GM10248 (cell line): Measurements from ENCODE around the gene SEC14L5.
"Not testable (repeated sequence)": the region's sequence is repeated elsewhere in the genome, so short reads cannot be mapped to it uniquely, and the experiment has no call there.

Experiments used
- CTCF ChIA-PET: fragments of 300-600 bp; sonication (Branson Sonifier 250); formaldehyde crosslinking; extraction: SDS; loops from one replicate; lab custom pipeline; 2021; ENCODE audit warnings: antibody characterized with exemption; lab: Yijun Ruan, JAX
- POLR2A ChIA-PET: fragments of 350-650 bp; sonication (Branson Sonifier 250); formaldehyde crosslinking; extraction: SDS; loops from one replicate; lab custom pipeline; 2020; ENCODE audit warnings: antibody characterized with exemption; lab: Yijun Ruan, JAX
- DNase-seq: peaks from one replicate; pipeline ENCODE4 v3.0.0; 2012; ENCODE audit errors: extremely low spot score
- TF ChIP-seq, protein P1 (sequence below): IDR thresholded peaks from 2 replicates; pipeline ENCODE4 v1.5.1; 2012; ENCODE audit warnings: mild to moderate bottlenecking, low read depth; ENCODE audit errors: extremely low read depth, missing control alignments, control extremely low read depth

The SEC14L5 gene

DNA sequence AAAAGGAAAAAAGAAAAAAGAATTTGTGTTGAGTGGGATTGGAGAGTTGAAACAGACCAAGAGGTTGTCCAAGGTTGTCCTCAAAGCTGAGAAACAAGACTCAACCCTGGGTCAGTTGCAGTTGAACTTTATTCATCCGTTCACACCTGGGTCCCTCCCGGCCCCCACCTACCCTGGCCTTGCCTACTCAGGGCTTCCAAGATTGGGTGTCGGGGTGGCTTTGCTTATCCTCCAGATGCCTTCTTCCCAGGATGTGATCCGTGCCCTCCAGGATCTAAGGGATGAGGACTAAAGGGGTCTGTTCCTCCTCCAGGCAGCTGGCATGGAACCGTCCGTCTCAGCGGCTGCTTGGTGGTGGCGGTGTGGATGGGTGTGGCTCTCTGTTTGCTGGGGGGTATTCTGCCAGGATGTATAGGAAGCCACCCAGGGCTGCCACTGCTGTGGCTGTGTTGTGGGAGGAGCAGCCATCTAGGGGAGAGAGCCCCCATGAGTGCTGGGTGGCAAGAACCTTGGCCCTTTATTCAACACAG lies 85.9 kb downstream of the SEC14L5 start:
- TF ChIP-seq, protein P1, sequence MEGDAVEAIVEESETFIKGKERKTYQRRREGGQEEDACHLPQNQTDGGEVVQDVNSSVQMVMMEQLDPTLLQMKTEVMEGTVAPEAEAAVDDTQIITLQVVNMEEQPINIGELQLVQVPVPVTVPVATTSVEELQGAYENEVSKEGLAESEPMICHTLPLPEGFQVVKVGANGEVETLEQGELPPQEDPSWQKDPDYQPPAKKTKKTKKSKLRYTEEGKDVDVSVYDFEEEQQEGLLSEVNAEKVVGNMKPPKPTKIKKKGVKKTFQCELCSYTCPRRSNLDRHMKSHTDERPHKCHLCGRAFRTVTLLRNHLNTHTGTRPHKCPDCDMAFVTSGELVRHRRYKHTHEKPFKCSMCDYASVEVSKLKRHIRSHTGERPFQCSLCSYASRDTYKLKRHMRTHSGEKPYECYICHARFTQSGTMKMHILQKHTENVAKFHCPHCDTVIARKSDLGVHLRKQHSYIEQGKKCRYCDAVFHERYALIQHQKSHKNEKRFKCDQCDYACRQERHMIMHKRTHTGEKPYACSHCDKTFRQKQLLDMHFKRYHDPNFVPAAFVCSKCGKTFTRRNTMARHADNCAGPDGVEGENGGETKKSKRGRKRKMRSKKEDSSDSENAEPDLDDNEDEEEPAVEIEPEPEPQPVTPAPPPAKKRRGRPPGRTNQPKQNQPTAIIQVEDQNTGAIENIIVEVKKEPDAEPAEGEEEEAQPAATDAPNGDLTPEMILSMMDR = no peak
- DNase-seq = no peak
- POLR2A ChIA-PET = no interaction called here
- CTCF ChIA-PET = interaction anchor here (1.0 to 1.8 kb wide), 2 partner anchors 14 to 48 kb away, joined by 3 to 4 read pairs; no protein-coding TSS in a partner anchor

DNA sequence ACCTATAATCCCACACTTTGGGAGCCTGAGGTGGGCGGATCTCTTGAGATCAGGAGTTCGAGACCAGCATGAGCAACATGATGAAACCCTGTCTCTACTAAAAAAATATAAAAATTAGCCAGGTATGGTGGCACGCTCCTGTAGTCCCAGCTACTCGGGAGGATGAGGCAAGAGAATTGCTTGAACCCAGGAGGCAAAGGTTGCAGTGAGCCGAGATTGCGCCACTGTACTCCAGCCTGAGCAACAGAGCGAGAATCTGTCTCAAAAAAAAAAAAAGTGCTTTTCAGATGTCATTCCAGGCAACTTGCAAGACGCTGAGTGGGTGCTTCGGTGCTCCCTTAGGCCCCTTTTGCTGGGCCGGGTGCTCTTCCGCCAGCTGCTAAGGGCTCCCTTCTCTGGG lies 86.5 kb downstream of the SEC14L5 start:
- CTCF ChIA-PET = interaction anchor here (1.8 kb wide), 1 partner anchor 48 kb away, joined by 4 read pairs; no protein-coding TSS in a partner anchor
- DNase-seq, POLR2A ChIA-PET: not testable (repeated sequence)

DNA sequence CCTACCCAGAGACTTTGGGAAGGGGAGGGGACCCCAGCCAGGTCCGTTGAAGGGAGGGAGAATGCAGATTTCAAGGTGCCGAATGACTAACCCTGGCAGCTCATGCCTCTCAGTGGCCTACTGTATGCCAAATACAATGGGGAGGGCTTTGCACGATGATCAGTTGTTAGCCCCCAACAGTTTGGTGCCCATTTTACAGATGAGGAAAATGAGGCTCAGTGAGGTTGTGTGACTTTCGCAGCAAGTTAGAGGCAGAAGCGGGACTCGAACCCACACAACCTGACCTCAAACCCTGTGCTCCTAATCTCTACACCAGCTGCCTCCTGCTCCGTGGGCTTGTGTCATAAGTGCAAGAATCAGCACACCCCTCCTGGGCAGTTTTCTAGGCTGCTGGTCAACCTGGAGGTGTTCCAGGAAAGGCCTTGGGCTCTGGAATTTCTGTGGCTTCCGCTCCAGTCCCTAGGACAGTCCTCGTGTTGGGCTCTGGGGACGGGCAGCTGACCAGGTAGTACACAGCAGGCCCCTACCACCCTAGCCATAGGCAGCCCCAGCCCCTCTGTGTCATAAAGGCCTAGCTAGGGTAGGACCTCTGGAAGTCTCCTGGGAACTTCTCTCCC lies 87.5 kb downstream of the SEC14L5 start:
- POLR2A ChIA-PET = no interaction called here
- CTCF ChIA-PET = interaction anchor here (1.2 to 1.7 kb wide), 2 partner anchors 10 to 18 kb away, joined by 3 to 6 read pairs; no protein-coding TSS in a partner anchor

DNA sequence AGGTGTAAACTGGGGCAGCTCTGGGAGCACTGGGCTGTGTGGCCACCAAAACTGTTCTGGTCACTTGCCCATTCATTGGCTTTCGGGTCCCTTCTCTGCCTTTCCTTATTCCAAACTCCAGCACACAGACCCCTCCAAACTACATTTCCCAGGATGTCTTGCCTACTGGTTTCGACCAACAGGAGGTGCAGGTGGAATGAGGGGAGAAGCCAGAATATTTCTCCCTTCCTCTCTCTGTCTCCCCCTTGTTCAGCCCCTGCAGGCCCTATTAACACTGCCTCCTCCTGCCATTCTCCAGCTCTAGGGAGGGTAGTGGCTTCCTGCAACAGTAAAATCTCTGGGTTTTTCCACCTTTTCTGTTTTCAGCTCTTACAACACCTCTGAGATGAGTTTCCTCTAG lies 88.8 kb downstream of the SEC14L5 start:
- ChIA-PET CTCF (no interaction called here), POLR2A (no interaction called here)
- TF ChIP-seq, protein P1 = no peak
- DNase-seq = no peak

More for the DNA sequence above, 87.5 kb downstream of the SEC14L5 start:
- DNase-seq = no peak
- TF ChIP-seq, protein P1 = no peak

DNA sequence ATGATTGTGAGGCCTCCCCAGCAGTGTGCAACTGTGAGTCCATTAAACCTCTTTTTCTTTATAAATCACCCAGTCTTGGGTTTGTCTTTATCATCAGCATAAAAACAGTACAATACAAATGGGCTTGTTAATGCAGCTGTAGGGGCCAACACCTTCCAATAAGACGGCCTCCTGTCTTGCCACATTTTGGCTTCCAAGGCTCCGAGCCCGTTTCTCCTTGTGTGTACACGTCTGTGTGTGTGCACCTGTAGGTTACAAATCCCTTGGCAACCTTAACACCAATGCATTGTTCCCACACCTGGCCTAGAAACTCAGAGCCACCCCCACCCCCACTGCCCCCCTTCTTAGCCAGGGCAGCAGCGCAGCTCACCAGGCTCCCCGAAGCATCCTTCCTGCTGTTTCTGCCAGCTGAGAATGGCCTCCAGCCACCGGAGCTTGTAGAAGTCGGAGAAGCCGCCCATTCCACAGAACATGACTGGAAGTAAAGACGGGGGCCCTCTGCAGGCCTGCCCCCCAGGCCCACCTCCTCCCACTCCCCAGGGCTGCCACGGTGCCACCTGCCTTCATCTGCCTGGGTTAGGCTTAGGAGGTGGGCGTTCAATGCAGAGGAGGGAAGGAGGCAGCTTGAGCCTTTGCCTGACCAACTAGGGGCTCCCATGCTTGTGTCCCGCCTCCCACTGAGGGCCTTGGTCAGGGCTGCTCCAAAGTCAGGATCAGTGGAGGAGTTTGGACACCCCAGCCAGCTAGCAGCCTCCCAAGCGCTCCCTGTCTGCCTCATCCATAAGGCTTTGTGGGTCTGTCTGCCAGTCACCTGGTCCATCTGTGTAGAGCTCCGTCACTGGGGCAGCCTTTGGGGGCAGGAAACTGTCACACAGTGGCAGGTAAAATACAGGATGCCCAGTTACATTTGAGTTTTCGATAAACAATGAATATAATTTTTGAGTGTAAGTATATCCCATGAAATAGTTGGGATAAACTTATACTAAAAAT lies 97.0 kb downstream of the SEC14L5 start:
- CTCF ChIA-PET = interaction anchor here (1.6 to 2.4 kb wide), 8 partner anchors 9 to 38 kb away, joined by 4 to 8 read pairs (median 6); partner anchors contain the start of genes C16orf89 and NAGPA
- TF ChIP-seq, protein P1 = no peak
- no peak for DNase-seq
- POLR2A ChIA-PET = no interaction called here

DNA sequence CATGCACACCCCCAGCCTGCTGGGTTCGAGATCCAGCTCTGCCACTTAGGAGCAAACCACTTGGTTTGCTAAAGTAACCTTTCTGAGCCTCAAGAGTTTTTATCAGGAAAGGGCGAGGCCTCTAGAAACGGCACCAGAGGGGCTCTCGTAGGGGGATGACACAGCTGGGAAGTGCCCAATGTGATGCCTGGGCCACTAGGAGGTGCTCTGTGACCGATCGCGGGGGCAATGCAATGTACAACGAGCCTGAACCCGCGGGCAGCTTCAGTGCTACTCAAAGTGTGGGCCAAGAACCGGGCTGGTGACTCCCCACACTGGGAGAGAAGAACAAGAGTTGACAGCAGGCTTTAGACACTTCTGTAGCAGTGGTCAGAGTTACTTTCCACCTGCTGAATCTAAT lies 98.2 kb downstream of the SEC14L5 start:
- CTCF ChIA-PET = interaction anchor here (0.8 to 2.9 kb wide), 12 partner anchors 10 to 36 kb away, joined by 3 to 18 read pairs (median 4); partner anchors contain the start of genes C16orf89 and NAGPA
- TF ChIP-seq, protein P1 = peak; percentile 51
- POLR2A ChIA-PET = no interaction called here
- DNase-seq = peak; percentile 69
